Stimulated activated CD8-positive, alpha-beta memory T cell treated with anti-CD3 and anti-CD28 coated beads, Interleukin-7, amount 100 ng/mL, for 1 hour (primary cell): Measurements from ENCODE around the gene NEK4.
A peak's percentile ranks its signal among the peaks of the same experiment; 100 is the strongest.

Experiments
- DNase-seq, 2 donors: peaks; one replicate each; pipeline ENCODE4 v3.0.0-alpha.2; 2020; ENCODE audit warnings: low read depth in 2 of 2

NEK4 gene

GRCh38 chr3:52770496-52771333 is at the start of gene NEK4:
Gene NEK4 (minus strand): TSS chr3:52770940. CDS start chr3:52770746, 194 bp downstream.
- peak; percentile 66 to 69 for DNase-seq

DNA sequence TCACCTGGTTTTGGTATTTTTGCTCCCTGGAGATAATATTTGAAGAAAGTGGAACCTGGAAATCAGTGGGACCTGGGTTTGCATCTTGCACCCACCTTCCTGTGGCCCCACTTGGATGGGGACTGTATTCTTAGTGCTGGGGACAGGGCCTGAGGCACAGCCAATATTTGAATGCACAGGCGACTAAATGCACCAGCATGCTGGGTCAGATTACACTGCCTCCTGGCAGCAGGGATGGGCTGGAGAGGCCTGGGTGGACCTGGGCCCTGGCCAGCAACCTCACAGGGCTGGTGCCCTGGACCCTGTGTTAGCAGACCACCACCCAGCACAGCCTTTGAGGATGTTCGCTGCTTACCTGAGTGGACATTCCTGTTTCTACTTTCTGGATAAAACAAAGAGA is 49.2 kb upstream of the NEK4 start:
- DNase-seq: no peak

DNA sequence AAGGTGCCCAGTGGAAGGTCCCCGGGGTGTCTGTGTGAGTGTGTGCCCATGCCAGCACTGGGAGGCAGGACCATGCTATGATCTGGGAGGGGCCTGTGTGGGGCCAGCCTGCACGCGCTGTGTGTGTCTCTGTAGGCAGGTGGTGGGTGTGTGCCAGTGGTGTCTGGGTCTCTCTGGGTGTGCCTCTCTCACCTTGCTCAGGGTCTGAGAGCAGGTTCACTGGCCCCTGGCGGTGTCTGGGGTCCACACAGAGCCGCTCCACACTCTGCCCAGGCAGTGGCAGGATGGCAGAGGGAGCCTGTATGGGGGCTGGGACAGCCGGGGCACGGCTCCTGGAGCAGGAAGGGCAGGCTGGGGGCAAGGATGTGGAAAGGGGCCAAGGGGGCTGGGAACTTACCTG is 47.1 kb upstream of the NEK4 start:
- DNase-seq: no peak

DNA sequence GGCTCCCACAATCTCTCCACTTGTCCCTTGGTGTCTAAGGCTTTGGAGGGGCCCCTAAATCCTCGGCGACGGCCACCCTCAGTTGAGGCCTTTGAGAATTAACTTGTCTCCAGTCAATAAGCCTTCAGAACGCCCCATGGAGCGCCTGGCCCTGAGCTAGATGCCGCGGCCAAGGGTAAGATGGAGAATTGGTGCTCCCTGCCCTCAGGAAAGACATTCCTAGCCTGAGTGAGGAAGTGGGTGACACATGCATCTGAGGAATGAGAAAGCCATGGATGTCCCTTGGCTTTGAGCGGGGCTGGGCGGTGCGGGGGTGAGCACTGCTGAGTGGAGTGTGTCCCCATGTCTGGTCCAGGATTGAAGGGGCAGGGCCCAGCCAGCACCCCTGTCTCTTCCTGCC is 46.5 kb upstream of the NEK4 start:
- no peak for DNase-seq

DNA sequence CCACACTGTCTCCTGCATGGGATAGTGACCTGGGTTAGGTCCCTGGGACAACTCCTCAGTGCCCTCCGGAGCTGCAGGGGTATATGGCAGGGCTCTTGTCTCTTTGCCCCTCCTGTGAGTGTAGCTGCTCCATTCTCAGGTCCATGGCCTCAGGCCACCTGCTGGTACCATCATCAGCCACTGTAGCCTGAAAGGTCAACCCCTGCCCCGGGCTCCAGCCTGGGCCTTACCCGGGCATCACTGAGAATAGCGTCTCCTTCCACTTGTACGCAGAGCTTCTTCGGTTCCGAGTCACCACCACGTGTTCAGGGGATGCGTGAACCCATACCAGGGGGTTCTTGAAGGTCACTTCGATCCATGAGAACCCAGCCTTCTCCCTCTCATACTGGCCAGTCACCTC is 45.9 kb upstream of the NEK4 start:
- no peak for DNase-seq

DNA sequence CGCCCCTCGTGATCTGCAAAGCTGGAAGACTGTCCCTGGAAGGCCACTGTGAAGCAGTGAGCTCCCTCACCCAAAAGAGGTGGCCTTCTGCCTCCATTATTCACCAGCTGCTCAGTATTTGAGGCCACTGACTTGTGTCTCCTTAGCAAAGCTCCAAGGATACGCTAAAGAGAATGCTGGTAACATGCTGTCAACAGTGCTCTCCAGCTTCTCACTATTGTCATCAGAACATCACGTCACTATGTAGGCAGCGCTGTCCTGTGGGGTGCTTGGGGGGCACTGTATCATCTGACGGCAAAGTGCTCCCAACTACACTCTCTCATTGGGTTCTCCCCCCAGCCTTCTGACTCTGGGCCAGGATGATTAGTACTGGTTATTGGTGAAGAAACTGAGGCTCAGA is 45.5 kb upstream of the NEK4 start:
- no peak for DNase-seq

DNA sequence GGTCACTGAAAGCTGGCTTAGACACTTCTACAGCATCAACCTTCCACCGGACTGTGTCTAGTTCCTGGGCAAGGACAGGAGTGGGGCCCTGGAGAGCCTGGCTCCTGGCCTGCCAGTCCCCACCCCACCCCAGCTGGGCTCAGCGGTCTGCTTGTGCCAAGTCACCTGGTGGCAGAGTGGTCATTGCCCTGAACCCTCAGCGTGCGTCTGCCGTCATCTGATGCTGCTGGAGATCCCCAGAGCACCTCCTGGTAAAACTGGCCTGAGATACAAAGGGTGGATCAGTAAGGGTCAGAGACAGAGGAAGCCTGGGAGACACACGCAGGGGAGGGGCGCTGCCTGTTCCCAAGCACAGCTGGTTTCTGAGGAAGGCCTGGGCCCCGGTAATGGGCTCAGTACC is 43.1 kb upstream of the NEK4 start:
- DNase-seq: no peak

GRCh38 chr3:52811452-52812011 is 40.8 kb upstream of the NEK4 start:
- no peak for DNase-seq

DNA sequence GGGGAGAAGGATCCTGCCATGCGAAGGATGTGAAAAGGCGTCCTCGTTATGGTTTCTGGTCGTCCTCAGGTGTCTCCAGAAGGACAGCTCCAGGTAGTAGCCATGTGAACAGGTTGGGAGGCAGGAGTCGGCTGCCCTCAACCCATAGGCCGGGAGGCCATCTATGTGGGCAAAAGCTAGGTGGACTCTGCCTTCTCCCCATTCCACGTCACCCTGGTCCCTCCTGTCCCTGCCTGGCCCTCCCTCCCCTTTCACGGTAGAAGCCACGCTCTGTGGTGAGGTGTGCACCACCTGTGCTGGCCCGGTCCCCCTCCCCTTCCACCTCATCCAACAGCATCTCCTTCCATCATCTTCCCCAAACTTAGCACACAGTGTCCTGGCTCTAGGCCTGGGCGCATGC is 40.2 kb upstream of the NEK4 start:
- DNase-seq: no peak

DNA sequence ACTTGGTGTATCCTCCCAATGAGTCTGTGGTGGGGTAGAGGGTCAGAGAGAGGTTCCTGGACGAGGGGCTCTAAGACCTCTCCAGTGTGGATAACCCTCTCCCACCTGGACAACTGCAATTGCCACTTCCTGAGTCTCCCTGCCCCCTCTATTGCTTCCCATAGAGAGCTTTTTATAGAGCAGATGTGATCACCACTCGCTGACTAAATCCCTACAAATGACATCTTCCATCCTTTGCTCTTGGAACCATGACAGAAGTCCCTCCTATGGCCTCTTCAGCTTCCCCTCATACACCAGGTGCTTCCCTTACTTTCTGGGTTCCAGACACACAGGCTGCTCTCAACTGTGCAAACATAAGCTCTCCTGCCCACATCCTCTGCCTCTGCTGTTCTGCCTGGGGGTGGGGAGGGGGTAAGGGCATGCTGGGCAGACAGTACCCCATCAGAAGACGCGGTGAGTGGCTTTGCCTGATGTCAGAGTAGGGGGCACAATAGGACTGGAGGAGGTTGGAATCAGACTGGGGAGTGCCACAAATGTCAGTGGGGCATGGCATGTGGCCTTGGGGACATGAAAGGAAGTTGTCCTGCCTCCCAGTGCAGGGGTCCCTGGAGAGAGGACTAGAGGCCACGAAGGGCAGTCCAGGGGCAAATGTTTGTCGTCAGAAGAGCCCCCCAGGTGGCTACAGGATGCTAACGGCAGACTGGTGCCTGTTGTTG is 39.1 kb upstream of the NEK4 start:
- no peak for DNase-seq

DNA sequence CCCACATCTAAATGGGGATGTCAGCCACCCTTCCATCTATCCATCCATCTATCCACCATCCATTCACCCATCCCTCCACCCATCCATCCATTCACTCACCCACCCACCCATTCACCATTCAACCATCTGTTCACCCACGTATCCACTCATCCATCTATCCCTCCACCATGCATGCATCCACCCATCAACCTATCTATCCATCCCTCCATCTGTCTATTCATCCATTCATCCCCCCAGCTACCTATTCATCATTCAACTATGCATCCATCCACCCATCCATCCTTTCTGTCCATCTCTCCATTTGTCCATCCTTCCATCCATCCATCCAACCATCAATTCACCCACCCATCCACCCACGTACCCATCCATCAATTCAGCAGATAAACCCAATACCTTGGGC is 38.4 kb upstream of the NEK4 start:
- no peak for DNase-seq

- DNase-seq: no peak
Measured at GRCh38 chr3:52805270-52806039, 34.7 kb upstream of the NEK4 start.

- DNase-seq: no peak
Measured at GRCh38 chr3:52801839-52802238, 31.1 kb upstream of the NEK4 start.

DNA sequence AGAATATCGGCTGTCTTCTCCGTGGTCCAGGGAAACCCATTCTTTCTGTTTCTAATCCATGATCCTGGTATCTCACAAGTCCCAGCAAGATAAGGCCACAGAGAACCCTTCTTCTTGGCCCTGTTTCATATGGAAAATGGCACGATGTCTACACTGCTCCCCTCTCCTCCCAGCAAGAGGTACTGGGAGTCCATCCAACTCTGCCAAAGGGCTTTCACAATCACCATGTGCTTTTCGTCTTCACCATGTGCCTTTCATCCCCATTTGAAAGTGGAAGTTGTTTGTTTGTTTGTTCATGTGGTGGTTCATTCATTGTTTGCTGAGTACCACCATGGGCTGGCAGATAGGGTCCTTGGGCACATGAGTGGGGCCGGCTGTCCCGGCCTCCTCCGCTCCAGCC is 29.3 kb upstream of the NEK4 start:
- no peak for DNase-seq

DNA sequence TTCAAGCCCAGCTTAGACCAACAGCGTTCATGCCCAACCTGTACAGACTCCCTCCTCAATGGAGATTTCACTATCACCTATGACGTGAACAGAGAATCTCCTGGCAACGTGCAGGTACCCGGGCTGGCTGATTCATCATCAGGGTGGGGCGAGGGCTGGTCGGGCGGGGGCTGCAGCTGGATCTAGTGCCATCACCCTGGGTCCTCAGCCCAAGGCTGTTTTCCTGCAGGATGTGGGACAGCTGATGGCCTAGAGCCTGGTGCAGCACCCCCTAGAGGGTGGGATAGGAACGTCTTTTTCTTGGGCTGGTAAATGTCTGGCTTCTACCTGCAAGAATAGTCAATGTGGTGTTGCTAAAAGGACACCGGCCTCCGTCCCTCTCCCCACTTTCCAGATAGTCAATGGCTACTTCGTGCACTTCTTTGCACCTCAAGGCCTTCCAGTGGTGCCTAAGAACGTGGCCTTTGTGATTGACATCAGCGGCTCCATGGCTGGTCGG is 28.3 kb upstream of the NEK4 start:
- DNase-seq: no peak

DNA sequence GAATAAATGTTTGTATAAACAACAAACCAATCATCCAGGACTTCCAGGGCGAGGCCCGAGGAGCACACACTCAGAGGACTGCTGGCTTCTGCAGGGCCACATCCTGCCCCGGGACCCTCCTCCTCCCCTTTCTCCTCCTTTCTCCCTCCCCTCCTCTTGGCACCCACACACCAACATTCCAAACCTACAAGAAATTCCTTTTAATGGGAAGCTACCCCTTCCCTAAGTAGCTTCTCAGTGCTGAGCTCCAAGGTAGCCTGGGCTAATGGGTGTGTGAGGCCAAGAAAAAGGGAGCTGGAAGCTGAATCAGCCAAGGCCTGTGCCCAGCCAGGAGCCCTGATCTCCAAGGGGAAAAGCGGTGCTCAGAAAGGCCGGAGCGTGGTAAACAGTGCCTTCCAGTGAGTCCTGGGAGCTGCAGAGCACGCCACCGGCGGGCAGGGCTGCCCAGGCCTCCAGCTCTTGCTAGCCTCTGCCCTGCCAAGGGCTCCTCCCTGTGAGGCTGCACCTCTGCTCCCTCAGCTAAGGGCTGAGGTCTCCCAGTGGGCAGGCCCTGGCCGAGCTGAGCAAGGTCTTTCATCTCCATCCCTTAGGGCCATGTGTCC is 27.7 kb upstream of the NEK4 start:
- no peak for DNase-seq

- no peak for DNase-seq
Measured at GRCh38 chr3:52796411-52796810, 25.7 kb upstream of the NEK4 start.

GRCh38 chr3:52795298-52795900 is 24.7 kb upstream of the NEK4 start:
- DNase-seq: no peak

DNA sequence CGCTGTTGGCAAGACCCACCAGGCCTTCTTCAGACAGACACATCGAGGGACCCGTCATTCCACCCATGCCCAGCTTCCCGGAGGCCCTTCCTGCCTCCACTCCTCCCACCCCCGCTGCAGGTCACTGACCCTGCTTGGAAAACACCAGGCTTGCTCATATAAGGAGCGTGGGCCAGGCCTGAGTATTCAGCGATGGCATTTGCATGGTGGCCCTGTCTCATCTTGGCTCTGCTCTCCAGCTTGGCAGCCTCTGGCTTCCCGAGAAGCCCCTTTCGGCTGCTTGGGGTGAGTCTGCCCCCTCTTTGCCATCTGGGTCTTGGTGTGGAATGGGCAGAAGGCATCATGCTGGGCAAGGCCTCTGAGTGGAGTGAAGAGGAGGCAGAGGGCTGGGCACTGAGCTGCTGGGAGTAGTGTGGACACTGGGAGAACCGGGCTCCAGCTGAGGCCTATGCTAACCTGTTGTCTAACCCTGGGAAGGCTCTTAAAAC is 23.9 kb upstream of the NEK4 start, which contains the start of gene ITIH3:
Gene ITIH3, plus strand, starts transcription at position 185 of the 488 bp plus-strand sequence. Its CDS starts 8 bp downstream, at position 193.
- DNase-seq: no peak

DNA sequence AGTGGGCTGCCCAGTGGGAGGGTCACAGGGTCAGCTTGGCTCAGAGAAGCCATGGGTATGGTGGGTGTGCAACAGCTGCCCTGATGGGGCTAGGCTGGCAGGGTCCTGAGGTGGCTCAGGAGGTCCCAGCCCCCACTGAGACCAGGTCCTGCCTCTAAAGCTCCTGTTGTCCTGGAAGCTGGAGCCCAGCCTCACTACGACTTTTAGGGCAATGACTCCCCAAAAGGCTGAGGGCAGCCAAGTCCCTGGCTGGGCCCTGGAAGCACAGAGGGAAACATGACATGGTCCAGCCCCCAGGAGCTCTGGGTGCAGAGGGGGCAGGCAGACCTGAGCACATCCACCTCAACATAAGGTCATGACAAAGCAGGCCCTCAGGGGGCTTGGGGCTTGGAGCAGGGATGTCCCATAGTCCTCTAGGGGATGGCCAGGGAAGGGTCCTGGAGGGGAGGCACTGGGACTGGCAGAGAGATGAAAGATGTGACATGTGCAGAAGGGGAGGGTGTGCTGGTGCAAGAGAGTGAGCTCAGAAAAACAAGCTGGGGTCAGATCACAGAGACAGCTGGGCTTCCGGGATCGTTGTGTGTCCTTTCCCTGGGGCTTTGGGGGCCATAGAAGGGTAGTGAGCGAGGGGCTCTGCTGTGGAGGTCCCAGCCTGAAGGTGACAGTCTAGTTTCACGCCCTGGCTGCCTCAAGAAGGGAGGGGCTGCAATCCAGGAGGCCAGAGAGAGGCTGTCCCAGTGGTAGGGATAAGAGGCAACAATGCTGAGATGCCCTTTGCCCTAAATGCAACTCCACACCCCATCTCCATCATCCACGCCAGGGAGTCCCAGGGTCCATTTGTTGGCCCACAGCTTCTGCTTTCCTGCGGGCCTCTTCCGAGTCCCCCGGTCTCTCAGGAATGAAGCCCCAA is 23.2 kb upstream of the NEK4 start:
- no peak for DNase-seq
